Neural crest cell (in vitro differentiated cells): ENCODE results near the gene MMEL1. TPM values are rescaled to one million over a fixed set of nuclear protein-coding genes. Genes with fewer than 3 reads are reported as not detected.

Source experiments
- DNase-seq: peaks from one replicate; pipeline ENCODE4 v3.0.0; 2021; ENCODE audit warnings: low read depth, mixed read lengths, low spot score
- H3K27ac Mint-ChIP-seq: one replicate; pipeline ENCODE4 v1.8.0; 2021; ENCODE audit warnings: mild to moderate bottlenecking, mixed read lengths; ENCODE audit not compliant: unreplicated experiment
- H3K27me3 Mint-ChIP-seq: 2 replicates; pipeline ENCODE4 v1.8.0; 2021; ENCODE audit warnings: low read depth, mild to moderate bottlenecking, mixed read lengths
- H3K36me3 Mint-ChIP-seq: 2 replicates; pipeline ENCODE4 v1.8.0; 2021; ENCODE audit warnings: low read depth, mild to moderate bottlenecking, mixed read lengths
- H3K4me1 Mint-ChIP-seq: 2 replicates; pipeline ENCODE4 v1.8.0; 2021; ENCODE audit warnings: mixed read lengths
- H3K4me3 Mint-ChIP-seq: one replicate; pipeline ENCODE4 v1.8.0; 2021; ENCODE audit warnings: mild to moderate bottlenecking, mixed read lengths
- H3K9me3 Mint-ChIP-seq: 2 replicates; pipeline ENCODE4 v1.8.0; 2021; ENCODE audit warnings: mixed read lengths
- total RNA-seq: library from RNA; stranded (reverse); gene quantifications from 2 replicates; pipeline ENCODE4 v1.2.1, GENCODE V29; 2021
- TF ChIP-seq, protein P1 (sequence below): fragments of 200-600 bp; sonication (generic); conservative IDR thresholded peaks from 2 replicates; pipeline ENCODE4 v1.5.0; 2021; ENCODE audit warnings: antibody characterized with exemption, mild to moderate bottlenecking

The MMEL1 gene
- total RNA-seq, 1 donor from 2014 or later, result 0.51 TPM

DNA sequence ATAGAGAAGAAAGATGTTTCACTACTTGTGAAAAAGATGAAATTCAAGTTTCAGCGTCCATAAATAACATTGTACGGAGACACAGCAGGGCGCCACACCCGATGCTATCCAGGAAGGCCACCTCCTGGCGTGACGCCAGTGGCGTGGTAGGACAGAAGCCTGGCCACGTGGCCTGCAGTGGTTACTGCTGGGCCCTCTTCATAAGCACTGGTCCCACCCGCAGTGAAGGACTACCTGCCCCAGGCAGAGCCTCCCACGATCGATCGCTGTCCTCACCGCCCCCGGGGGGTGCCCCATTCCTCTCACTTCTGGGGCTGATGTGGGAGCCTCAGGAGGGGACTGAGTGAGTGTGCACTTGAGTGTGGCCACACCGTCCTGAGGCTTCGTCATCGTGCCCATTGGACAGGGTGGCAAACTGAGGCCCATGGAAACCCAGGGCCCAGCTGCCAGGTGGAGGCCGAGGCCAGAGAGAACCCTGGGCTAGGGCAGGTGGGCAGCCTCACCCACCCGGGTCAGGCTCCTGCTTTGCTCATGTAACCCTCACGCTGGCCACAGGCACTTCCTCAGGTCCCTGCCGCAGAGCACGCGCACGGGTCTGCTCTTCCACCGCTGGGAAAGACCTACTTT is 91.1 kb downstream of the MMEL1 start:
- Mint-ChIP-seq H3K4me1 (peaks cover 28% of the 10 kb centered on the region), H3K9me3 (no peaks in the 10 kb centered on the region), H3K27ac (no peak overlapping the region), H3K4me3 (no peak overlapping the region), H3K36me3 (no peaks in the 10 kb centered on the region), H3K27me3 (peaks cover 4% of the 10 kb centered on the region)
- TF ChIP-seq, protein P1, sequence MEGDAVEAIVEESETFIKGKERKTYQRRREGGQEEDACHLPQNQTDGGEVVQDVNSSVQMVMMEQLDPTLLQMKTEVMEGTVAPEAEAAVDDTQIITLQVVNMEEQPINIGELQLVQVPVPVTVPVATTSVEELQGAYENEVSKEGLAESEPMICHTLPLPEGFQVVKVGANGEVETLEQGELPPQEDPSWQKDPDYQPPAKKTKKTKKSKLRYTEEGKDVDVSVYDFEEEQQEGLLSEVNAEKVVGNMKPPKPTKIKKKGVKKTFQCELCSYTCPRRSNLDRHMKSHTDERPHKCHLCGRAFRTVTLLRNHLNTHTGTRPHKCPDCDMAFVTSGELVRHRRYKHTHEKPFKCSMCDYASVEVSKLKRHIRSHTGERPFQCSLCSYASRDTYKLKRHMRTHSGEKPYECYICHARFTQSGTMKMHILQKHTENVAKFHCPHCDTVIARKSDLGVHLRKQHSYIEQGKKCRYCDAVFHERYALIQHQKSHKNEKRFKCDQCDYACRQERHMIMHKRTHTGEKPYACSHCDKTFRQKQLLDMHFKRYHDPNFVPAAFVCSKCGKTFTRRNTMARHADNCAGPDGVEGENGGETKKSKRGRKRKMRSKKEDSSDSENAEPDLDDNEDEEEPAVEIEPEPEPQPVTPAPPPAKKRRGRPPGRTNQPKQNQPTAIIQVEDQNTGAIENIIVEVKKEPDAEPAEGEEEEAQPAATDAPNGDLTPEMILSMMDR, result no peak
- DNase-seq, result no peak

DNA sequence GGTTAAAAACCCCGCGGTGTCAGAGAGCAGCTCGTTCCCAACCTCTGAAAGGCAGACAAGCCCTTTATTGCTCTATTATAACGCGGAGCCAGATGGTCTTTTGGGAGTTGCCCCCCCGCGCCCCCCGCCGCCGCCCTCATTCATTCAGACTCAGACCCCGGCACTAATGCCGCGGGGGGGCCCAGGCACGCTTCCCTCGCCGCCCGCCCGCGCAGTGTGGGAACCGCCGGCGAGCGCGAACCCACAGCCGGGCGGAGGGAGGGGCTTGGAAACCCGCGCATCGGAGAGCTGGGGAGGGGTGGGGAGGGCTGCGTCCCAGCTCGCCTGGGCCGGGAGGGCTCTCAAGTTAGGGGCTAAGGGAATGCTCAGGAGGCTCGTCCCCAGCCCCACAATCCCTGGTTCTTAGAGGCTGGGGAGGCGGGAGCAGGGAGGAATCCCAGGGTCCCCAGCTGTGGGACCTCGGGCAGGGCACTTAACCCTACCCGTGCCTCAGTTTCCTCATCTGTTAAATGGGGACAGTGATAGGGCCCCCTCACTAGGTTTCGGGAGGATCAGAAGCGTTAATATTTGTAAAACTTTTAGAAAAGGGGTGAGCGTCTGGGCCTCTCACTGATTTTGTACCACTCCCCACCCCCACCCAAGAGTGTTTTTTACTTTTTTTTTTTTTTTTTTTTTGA is 91.9 kb downstream of the MMEL1 start:
- peaks cover 33% of the 10 kb centered on the region for H3K4me1 Mint-ChIP-seq
- H3K36me3 Mint-ChIP-seq, result no peaks in the 10 kb centered on the region
- no peak overlapping the region for H3K27ac Mint-ChIP-seq
- peak overlapping the region; percentile 82 for H3K4me3 Mint-ChIP-seq
- H3K27me3 Mint-ChIP-seq, result peaks cover 9% of the 10 kb centered on the region
- TF ChIP-seq, protein P1, result no peak
- H3K9me3 Mint-ChIP-seq, result no peaks in the 10 kb centered on the region
- peak; percentile 58 for DNase-seq

Other genes with a start within 250 kb of the MMEL1 start
- gene MORN1, start 241.5 kb downstream of the MMEL1 start, total RNA-seq, result 23.7 and 24.4 TPM in 2 replicates
- gene RER1, start 241.2 kb downstream of the MMEL1 start, total RNA-seq, result 108 and 111 TPM in 2 replicates
- gene PEX10, start 220.5 kb downstream of the MMEL1 start, total RNA-seq, result 31.2 and 31.9 TPM in 2 replicates
- gene PLCH2, start 156.7 kb downstream of the MMEL1 start, total RNA-seq, result 0.37 and 0.59 TPM in 2 replicates
- gene PANK4, start 106.4 kb downstream of the MMEL1 start, total RNA-seq, result 62.5 and 65.5 TPM in 2 replicates
- 90.9 and 92.2 TPM in 2 replicates for gene HES5, start 102.8 kb downstream of the MMEL1 start, total RNA-seq
- gene TNFRSF14, start 76.6 kb downstream of the MMEL1 start, total RNA-seq, result 0.61 TPM in 2 replicates
- gene PRXL2B, start 46.2 kb downstream of the MMEL1 start, total RNA-seq, result 51.3 and 58.9 TPM in 2 replicates
- 2.4 and 2.7 TPM in 2 replicates for gene TTC34, start 168.7 kb upstream of the MMEL1 start, total RNA-seq